ENCODE data around the gene TNFSF4.
"Not testable (repeated sequence)": the region's sequence is repeated elsewhere in the genome, so short reads cannot be mapped to it uniquely, and the experiment has no call there.

TNFSF4 gene

GRCh38 chr1:173234899-173235298 lies 27.8 kb upstream of the TNFSF4 start:
- in situ Hi-C loops (cut with HindIII; ENCODE audit: low pct_ligation_motif_present, low sequenced_read_pairs), result no loop called here
- TF ChIP-seq CTCF (IDR thresholded peaks at IDR 0.05; ENCODE audit: low read depth, low read length, missing control alignments), result no peak

GRCh38 chr1:173234434-173234833 lies 27.3 kb upstream of the TNFSF4 start:
- DNase-seq; H3K36me3 ChIP-seq (replicated peaks); H3K27ac ChIP-seq; H3K27me3 ChIP-seq (replicated peaks); in situ Hi-C loops (cut with HindIII; ENCODE audit: low pct_ligation_motif_present, low sequenced_read_pairs); H3K4me3 ChIP-seq (ENCODE audit: low read depth, low read length): not testable (repeated sequence)

More at GRCh38 chr1:173234899-173235298, 27.8 kb upstream of the TNFSF4 start:
- DNase-seq, result no peak
- no peak overlapping the region for H3K27ac ChIP-seq
- H3K4me3 ChIP-seq (ENCODE audit: low read depth, low read length), result no peak overlapping the region
- H3K27me3 ChIP-seq (replicated peaks), result no peaks in the 10 kb centered on the region
- no peaks in the 10 kb centered on the region for H3K36me3 ChIP-seq (replicated peaks)

- H3K36me3 ChIP-seq (replicated peaks); H3K27ac ChIP-seq; DNase-seq; H3K27me3 ChIP-seq (replicated peaks); H3K4me3 ChIP-seq (ENCODE audit: low read depth, low read length); in situ Hi-C loops (cut with HindIII; ENCODE audit: low pct_ligation_motif_present, low sequenced_read_pairs): not testable (repeated sequence)
Observed at GRCh38 chr1:173229031-173229430, 21.9 kb upstream of the TNFSF4 start.

GRCh38 chr1:173224949-173225348 lies 17.8 kb upstream of the TNFSF4 start:
- Histone ChIP-seq H3K4me3 (ENCODE audit: low read depth, low read length) (no peak overlapping the region), H3K36me3 (replicated peaks) (no peaks in the 10 kb centered on the region), H3K27me3 (replicated peaks) (no peaks in the 10 kb centered on the region), H3K27ac (no peak overlapping the region)
- no peak for TF ChIP-seq CTCF (IDR thresholded peaks at IDR 0.05; ENCODE audit: low read depth, low read length, missing control alignments)
- DNase-seq, result no peak
- in situ Hi-C loops (cut with HindIII; ENCODE audit: low pct_ligation_motif_present, low sequenced_read_pairs), result loop anchor here (25.0 kb wide), 1 partner anchor 463 kb away; no protein-coding TSS in a partner anchor

- no peaks in the 10 kb centered on the region for H3K27me3 ChIP-seq (replicated peaks)
- in situ Hi-C loops (cut with HindIII; ENCODE audit: low pct_ligation_motif_present, low sequenced_read_pairs), result loop anchor here (25.0 kb wide), 1 partner anchor 462 kb away; no protein-coding TSS in a partner anchor
Observed at GRCh38 chr1:173224280-173224892, 17.3 kb upstream of the TNFSF4 start.

GRCh38 chr1:173223031-173223380 lies 15.9 kb upstream of the TNFSF4 start:
- in situ Hi-C loops (cut with HindIII; ENCODE audit: low pct_ligation_motif_present, low sequenced_read_pairs), result loop anchor here (25.0 kb wide), 1 partner anchor 461 kb away; no protein-coding TSS in a partner anchor
- Histone ChIP-seq H3K4me3 (ENCODE audit: low read depth, low read length) (no peak overlapping the region), H3K27me3 (replicated peaks) (no peaks in the 10 kb centered on the region), H3K36me3 (replicated peaks) (no peaks in the 10 kb centered on the region), H3K27ac (no peak overlapping the region)
- DNase-seq, result no peak
- TF ChIP-seq CTCF (IDR thresholded peaks at IDR 0.05; ENCODE audit: low read depth, low read length, missing control alignments), result no peak

More at GRCh38 chr1:173224280-173224892, 17.3 kb upstream of the TNFSF4 start:
- Histone ChIP-seq H3K4me3 (ENCODE audit: low read depth, low read length) (no peak overlapping the region), H3K36me3 (replicated peaks) (no peaks in the 10 kb centered on the region), H3K27ac (no peak overlapping the region)
- TF ChIP-seq CTCF (IDR thresholded peaks at IDR 0.05; ENCODE audit: low read depth, low read length, missing control alignments), result no peak
- DNase-seq, result peak; percentile 27
